Stimulated activated CD4-positive, alpha-beta T cell treated with anti-CD3 and anti-CD28 coated beads, Interleukin-1b, Interleukin-23, amount 100 ng/mL, for 48 hours (primary cell): ENCODE measurements around the gene SIGLEC10.

ENCODE experiments used
- DNase-seq: peaks from one replicate; pipeline ENCODE4 v3.0.0-alpha.2; 2020

SIGLEC10 gene

GRCh38 chr19:51364200-51365106 is 53.0 kb downstream of the SIGLEC10 start:
- DNase-seq, result no peak

GRCh38 chr19:51361239-51361638 is 56.2 kb downstream of the SIGLEC10 start:
- DNase-seq, result no peak
